Vagina (tissue), 2 donors: ENCODE results near the gene KLHL22.

Experiments used
- CTCF ChIP-seq, 3 experiments: fragments of 450-650 bp in 2 of 3; fragments of 200-600 bp in 1 of 3; sonication (generic) in 1 of 3; IDR thresholded peaks; one replicate each; pipeline ENCODE4 v1.5.1; 2017 to 2019; ENCODE audit warnings: antibody characterized with exemption in 3 of 3, mild to moderate bottlenecking in 2 of 3, moderate library complexity in 2 of 3
- POLR2A ChIP-seq, 2 donors: fragments of 450-650 bp; IDR thresholded peaks; one replicate each; pipeline ENCODE4 v1.6.1; 2017; ENCODE audit warnings: antibody characterized with exemption in 2 of 2, mild to moderate bottlenecking in 2 of 2, moderate library complexity in 2 of 2
- POLR2AphosphoS5 ChIP-seq, 2 donors: sonication (generic); formaldehyde crosslinking; IDR thresholded peaks; one replicate each; pipeline ENCODE4 v1.9.0; 2017; ENCODE audit warnings: antibody characterized with exemption in 2 of 2, mild to moderate bottlenecking in 2 of 2, low read depth in 1 of 2; ENCODE audit not compliant: insufficient read depth in 1 of 2

GRCh38 chr22:20490183-20490940 is 5.2 kb downstream of the KLHL22 start:
- TF ChIP-seq CTCF (IDR thresholded peaks at IDR 0.05) (no peak), POLR2A (IDR thresholded peaks at IDR 0.05) (no peak), POLR2AphosphoS5 (IDR thresholded peaks at IDR 0.05; ENCODE audit: insufficient read depth in 1 of 2, low read depth in 1 of 2) (no peak)
